Stimulated activated naive CD8-positive, alpha-beta T cell treated with anti-CD3 and anti-CD28 coated beads, Interleukin-15, amount 100 ng/mL, for 72 hours (primary cell): ENCODE results near the gene TPST1.
"Not testable (repeated sequence)": the region's sequence is repeated elsewhere in the genome, so short reads cannot be mapped to it uniquely, and the experiment has no call there.

Source experiments
- ATAC-seq: fragments of 150-1000 bp; cut with Tn5 transposase; 2 replicates; pipeline ENCODE4 v1.10.0; 2021; ENCODE audit warnings: mild to moderate bottlenecking, moderate library complexity
- DNase-seq, 2 donors: peaks; one replicate each; pipeline ENCODE4 v3.0.0; 2021 to 2022
- H3K27ac Mint-ChIP-seq, 2 donors: one replicate each; pipeline ENCODE4 v1.8.0; 2022; ENCODE audit warnings: mild to moderate bottlenecking in 2 of 2, mixed read lengths in 2 of 2, moderate library complexity in 2 of 2
- H3K27me3 Mint-ChIP-seq: one replicate; pipeline ENCODE4 v1.8.0; 2022; ENCODE audit warnings: mixed read lengths
- H3K4me1 Mint-ChIP-seq: one replicate; pipeline ENCODE4 v1.8.0; 2022; ENCODE audit warnings: mild to moderate bottlenecking, mixed read lengths
- H3K4me3 Mint-ChIP-seq, 2 donors: one replicate each; pipeline ENCODE4 v1.8.0; 2022; ENCODE audit warnings: mild to moderate bottlenecking in 2 of 2, mixed read lengths in 2 of 2, moderate library complexity in 1 of 2
- H3K9me3 Mint-ChIP-seq, 2 donors: one replicate each; pipeline ENCODE4 v1.8.0; 2022; ENCODE audit warnings: mixed read lengths in 2 of 2

Gene TPST1

DNA sequence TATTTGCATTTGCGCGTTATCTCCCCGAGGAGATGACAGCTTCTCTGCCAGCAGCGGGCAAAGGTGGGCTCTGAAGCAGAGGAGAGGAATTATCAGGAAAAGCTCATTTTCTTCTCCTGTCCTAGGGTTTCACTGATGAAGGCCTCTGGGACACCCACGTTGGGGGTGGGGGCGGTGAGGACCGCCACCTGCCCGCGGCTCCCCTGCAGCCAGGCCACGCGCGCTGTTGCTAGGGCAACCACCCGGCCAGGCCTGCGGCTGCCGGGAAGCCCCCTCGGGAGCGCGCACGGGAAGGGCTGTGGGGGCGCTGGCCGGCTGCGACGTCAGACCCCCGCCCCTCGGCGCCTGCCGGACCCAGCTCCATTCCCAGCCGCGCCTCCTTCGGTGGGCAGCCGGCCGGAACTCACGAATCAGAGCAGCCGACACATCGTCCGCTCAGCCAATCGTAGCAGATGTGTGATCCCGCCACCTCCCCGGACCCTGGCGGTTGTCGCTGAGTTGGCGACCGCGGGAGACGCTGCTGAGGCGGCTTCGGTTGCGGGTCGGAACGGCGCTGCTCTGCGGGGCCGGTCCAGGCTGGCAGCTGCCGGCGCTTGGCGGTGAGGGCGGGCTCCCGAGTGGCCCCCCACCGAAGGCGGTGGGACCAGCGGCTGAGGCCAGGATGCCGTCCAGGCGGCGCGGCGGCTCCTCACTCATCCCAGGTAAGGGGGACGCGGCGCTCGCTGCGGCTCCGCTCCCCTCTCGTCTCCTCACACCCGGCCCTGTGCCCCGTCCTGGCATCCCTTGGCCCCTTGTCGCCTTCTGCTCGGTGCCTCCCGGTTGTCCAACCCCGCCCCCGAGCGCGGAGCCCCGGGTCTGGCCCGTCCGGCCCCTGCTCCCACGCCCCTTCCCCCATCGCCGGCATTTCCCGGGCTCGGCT, at the start of gene TPST1:
TSS of gene TPST1 (plus strand) at position 513 of the 919 bp plus-strand sequence. CDS start 35,092 bp downstream, outside the sequence.
- peaks cover 46% of the 10 kb centered on the region for H3K4me1 Mint-ChIP-seq
- ATAC-seq = peak; percentile 93
- H3K9me3 Mint-ChIP-seq = no peaks in the 10 kb centered on the region
- peak within 1 kb of the TSS; percentile 85 to 90 for H3K27ac Mint-ChIP-seq
- H3K27me3 Mint-ChIP-seq = peaks cover 9% of the 10 kb centered on the region
- H3K4me3 Mint-ChIP-seq = peak within 1 kb of the TSS; percentile 88 to 91
- peak; percentile 89 to 90 for DNase-seq

DNA sequence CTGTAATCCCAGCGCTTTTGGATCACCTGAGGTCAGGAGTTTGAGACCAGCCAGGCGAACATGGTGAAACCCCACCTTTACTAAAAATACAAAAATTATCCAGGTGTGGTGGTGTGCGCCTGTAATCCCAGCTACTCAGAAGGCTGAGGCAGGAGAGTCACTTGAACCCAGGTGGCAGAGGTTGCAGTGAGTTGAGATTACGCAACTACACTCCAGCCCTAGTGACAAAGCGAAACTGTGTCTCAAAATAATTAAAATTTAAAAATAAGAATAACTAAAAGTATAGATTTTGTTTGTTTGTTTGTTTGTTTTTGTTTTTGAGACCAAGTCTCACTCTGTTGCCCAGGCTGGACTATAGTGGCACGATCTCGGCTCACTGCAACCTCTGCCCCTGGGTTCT, 49.1 kb upstream of the TPST1 start:
- not testable (repeated sequence) for DNase-seq, H3K9me3 Mint-ChIP-seq, H3K27me3 Mint-ChIP-seq, H3K27ac Mint-ChIP-seq, ATAC-seq, H3K4me3 Mint-ChIP-seq, H3K4me1 Mint-ChIP-seq

DNA sequence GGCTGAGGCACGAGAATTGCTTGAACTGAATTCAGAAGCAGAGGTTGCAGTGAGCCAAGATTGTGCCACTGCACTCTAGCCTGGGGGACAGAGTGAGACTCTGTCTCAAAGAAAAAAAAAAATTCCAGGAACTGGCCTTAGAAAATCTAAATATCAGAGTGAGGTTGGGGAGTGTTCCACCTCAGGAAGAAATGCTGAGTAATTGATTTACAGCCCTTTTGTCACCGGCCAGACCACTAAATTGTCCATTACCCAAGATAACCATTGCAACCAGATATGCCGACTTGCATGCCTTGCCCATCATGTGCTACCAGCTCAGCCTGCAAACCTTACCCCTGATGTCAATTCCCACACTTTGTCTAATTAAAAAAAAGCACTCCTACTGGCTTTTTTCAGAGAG, 48.1 kb upstream of the TPST1 start:
- Mint-ChIP-seq H3K27ac (no peak overlapping the region), H3K9me3 (no peaks in the 10 kb centered on the region), H3K4me1 (no peaks in the 10 kb centered on the region), H3K27me3 (no peaks in the 10 kb centered on the region), H3K4me3 (no peak overlapping the region)
- DNase-seq (no peak), ATAC-seq (no peak)

DNA sequence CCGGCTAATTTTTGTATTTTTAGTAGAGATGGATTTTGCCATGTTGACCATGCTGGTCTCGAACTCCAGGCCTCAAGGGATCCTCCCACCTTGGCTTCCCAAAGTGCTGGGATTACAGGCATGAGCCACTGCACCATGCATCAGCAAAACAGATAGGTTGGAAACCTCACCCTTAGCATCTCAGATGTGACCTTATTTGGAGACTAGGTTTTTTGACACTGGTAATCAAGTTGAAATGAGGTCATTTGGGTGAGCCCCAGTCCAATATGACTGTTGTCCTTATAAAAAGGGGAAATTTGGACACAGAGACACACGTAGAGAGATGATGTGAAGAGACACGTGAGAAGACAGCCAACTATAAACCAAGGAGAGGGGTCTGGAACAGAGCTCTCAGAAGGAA, 42.5 kb upstream of the TPST1 start:
- no peak overlapping the region for H3K27ac Mint-ChIP-seq
- H3K9me3 Mint-ChIP-seq = no peaks in the 10 kb centered on the region
- no peak overlapping the region for H3K4me3 Mint-ChIP-seq
- ATAC-seq (no peak), DNase-seq (no peak)
- no peaks in the 10 kb centered on the region for H3K27me3 Mint-ChIP-seq
- H3K4me1 Mint-ChIP-seq = no peaks in the 10 kb centered on the region

DNA sequence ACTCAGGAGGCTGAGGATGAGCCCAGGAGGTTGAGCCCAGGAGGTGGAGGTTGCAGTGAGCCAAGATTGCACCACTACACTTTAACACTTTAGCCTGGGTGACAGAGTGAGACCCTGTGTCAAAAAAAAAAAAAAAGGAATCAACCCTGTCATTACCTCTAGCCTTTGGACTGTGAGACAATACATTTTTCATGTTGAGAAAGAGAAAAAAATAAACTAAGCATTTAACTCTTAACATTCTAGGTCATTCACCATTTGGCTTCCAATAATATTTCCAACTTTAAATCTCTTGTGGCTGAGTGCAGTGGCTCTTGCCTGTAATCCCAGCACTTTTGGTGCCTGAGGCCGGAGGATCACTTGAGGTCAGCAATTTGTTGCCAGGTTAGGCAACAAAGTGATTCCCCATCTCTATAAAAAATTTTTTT, 41.9 kb upstream of the TPST1 start:
- H3K27ac Mint-ChIP-seq = no peak overlapping the region
- no peak for DNase-seq
- no peaks in the 10 kb centered on the region for H3K27me3 Mint-ChIP-seq
- H3K9me3 Mint-ChIP-seq = no peaks in the 10 kb centered on the region
- H3K4me3 Mint-ChIP-seq = no peak overlapping the region
- ATAC-seq = no peak
- H3K4me1 Mint-ChIP-seq = peaks cover 4% of the 10 kb centered on the region

GRCh38 chr7:66164356-66164755, 40.8 kb upstream of the TPST1 start:
- H3K4me3 Mint-ChIP-seq = no peak overlapping the region
- ATAC-seq (no peak), DNase-seq (no peak)
- peaks cover 7% of the 10 kb centered on the region for H3K4me1 Mint-ChIP-seq
- no peaks in the 10 kb centered on the region for H3K9me3 Mint-ChIP-seq
- H3K27me3 Mint-ChIP-seq = no peaks in the 10 kb centered on the region
- no peak overlapping the region for H3K27ac Mint-ChIP-seq

GRCh38 chr7:66167773-66168387, 37.3 kb upstream of the TPST1 start:
- H3K27ac Mint-ChIP-seq = no peak overlapping the region
- ATAC-seq (no peak), DNase-seq (no peak)
- no peaks in the 10 kb centered on the region for H3K9me3 Mint-ChIP-seq
- H3K4me3 Mint-ChIP-seq = no peak overlapping the region
- no peaks in the 10 kb centered on the region for H3K27me3 Mint-ChIP-seq
- peaks cover 7% of the 10 kb centered on the region for H3K4me1 Mint-ChIP-seq

- DNase-seq (no peak), ATAC-seq (no peak)
These were observed 35.5 kb upstream of the TPST1 start for GRCh38 chr7:66169616-66170015.

GRCh38 chr7:66170309-66171231, 34.6 kb upstream of the TPST1 start:
- Mint-ChIP-seq H3K27me3 (no peaks in the 10 kb centered on the region), H3K9me3 (no peaks in the 10 kb centered on the region), H3K4me1 (peaks cover 14% of the 10 kb centered on the region), H3K4me3 (no peak overlapping the region), H3K27ac (peak overlapping the region in 1 of 2 donors; percentile 76)
- ATAC-seq (no peak), DNase-seq (no peak)

More at GRCh38 chr7:66169616-66170015, 35.5 kb upstream of the TPST1 start:
- no peaks in the 10 kb centered on the region for H3K9me3 Mint-ChIP-seq
- H3K4me1 Mint-ChIP-seq = peaks cover 14% of the 10 kb centered on the region
- no peaks in the 10 kb centered on the region for H3K27me3 Mint-ChIP-seq
- H3K27ac Mint-ChIP-seq = no peak overlapping the region
- no peak overlapping the region for H3K4me3 Mint-ChIP-seq

DNA sequence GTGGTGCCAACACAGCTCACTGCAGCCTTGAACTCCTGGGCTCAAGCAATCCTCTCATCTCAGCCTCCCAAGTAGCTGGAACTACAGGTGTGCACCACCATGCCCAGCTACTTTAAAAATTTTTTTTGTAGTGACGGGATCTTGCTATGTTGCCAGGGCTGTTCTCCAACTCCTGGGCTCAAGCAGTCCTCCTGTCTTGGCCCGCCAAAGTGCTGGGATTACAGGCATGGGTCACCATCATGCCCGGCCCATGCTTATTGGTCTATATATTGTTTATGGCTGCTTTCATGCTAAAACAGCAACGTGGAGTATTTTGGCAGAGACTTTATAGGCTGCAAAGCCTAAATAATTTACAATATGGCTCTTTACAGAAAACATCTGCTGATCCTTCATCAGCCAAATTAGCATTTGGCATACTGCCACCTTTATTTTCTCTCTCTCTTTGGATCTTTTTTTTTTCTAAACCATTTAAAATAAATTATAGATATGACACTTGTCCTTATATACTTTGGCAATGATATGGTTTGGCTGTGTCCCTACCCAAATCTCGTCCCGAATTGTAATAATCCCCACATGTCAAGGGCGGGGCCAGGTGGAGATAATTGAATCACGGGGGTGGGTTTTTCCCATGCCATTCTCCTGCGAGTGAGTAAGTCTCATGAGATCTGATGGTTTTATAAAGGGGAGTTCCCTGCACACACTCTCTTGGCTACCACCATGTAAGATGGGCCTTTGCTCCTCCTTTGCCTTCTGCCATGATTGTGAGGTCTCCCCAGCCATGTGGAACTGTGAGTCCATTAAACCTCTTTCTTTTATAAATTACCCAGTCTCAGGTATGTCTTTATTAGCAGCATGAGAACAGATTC, 32.4 kb upstream of the TPST1 start:
- H3K4me1 Mint-ChIP-seq = peaks cover 14% of the 10 kb centered on the region
- peak overlapping the region in 1 of 2 donors; percentile 14 for H3K27ac Mint-ChIP-seq
- not testable (repeated sequence) for H3K9me3 Mint-ChIP-seq, H3K27me3 Mint-ChIP-seq, DNase-seq, H3K4me3 Mint-ChIP-seq
- peak; percentile 53 for ATAC-seq

DNA sequence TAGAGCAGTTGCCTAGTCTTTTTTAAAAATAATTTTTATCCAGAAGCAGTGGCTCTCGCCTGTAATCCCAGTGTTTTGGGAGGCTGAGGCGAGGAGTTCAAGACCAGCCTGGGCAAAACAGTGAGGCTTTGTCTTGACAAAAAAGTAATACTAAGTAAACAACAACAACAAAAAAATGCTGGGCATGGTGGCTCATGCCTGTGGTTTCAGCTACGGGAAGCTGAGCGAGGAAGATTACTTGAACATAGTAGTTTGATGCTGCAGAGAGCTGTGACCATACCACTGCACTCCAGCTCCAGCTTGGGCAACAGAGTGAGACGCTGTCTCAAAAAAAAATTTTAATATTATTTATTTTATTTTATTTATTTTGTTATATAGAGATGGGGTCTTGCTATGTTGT, 31.3 kb upstream of the TPST1 start:
- DNase-seq (no peak), ATAC-seq (no peak)
- Mint-ChIP-seq H3K9me3 (no peaks in the 10 kb centered on the region), H3K4me1 (peaks cover 7% of the 10 kb centered on the region), H3K4me3 (no peak overlapping the region), H3K27me3 (no peaks in the 10 kb centered on the region), H3K27ac (no peak overlapping the region)

- not testable (repeated sequence) for H3K4me1 Mint-ChIP-seq, H3K27ac Mint-ChIP-seq, H3K4me3 Mint-ChIP-seq, H3K9me3 Mint-ChIP-seq, DNase-seq, H3K27me3 Mint-ChIP-seq, ATAC-seq
These were observed 30.1 kb upstream of the TPST1 start for GRCh38 chr7:66175006-66175405.

DNA sequence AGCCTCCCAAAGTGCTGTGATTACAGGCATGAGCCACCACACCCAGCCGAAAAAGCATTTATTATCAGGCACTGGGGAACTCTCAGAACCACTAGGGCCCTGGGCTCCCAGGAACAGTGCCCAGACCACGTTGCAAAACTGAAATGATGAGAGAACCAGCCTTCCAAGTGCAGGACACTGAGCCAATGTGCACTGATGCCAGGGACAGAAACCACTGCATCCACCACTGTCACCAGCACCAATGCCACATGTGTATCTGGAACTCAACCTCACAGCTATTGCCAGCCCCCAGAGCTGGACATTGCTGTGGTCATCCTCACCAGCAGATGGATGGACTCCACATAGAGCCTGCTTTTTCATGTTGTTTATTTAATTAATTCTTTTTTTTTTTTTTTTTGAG, 28.2 kb upstream of the TPST1 start:
- Mint-ChIP-seq H3K4me3 (no peak overlapping the region), H3K4me1 (peaks cover 7% of the 10 kb centered on the region), H3K27ac (no peak overlapping the region), H3K9me3 (no peaks in the 10 kb centered on the region), H3K27me3 (no peaks in the 10 kb centered on the region)
- ATAC-seq = no peak
- no peak for DNase-seq

GRCh38 chr7:66178258-66178657, 26.9 kb upstream of the TPST1 start:
- DNase-seq (no peak), ATAC-seq (no peak)
- no peaks in the 10 kb centered on the region for H3K9me3 Mint-ChIP-seq
- H3K4me3 Mint-ChIP-seq = no peak overlapping the region
- H3K27me3 Mint-ChIP-seq = no peaks in the 10 kb centered on the region
- peaks cover 2% of the 10 kb centered on the region for H3K4me1 Mint-ChIP-seq
- no peak overlapping the region for H3K27ac Mint-ChIP-seq

- H3K4me1 Mint-ChIP-seq = no peaks in the 10 kb centered on the region
- no peak overlapping the region for H3K27ac Mint-ChIP-seq
- H3K4me3 Mint-ChIP-seq = no peak overlapping the region
- H3K27me3 Mint-ChIP-seq = no peaks in the 10 kb centered on the region
- DNase-seq (no peak), ATAC-seq (no peak)
- no peaks in the 10 kb centered on the region for H3K9me3 Mint-ChIP-seq
These were observed 23.8 kb upstream of the TPST1 start for GRCh38 chr7:66181329-66181728.
